ENCODE results near the gene MFSD8. TPM values are rescaled to one million over a fixed set of nuclear protein-coding genes. Genes with fewer than 3 reads are reported as not detected.
A peak's percentile ranks its signal among the peaks of the same experiment; 100 is the strongest.

Gene MFSD8
- total RNA-seq, 2 experiments from 2014 or later = 14.0 to 17.7 TPM

DNA sequence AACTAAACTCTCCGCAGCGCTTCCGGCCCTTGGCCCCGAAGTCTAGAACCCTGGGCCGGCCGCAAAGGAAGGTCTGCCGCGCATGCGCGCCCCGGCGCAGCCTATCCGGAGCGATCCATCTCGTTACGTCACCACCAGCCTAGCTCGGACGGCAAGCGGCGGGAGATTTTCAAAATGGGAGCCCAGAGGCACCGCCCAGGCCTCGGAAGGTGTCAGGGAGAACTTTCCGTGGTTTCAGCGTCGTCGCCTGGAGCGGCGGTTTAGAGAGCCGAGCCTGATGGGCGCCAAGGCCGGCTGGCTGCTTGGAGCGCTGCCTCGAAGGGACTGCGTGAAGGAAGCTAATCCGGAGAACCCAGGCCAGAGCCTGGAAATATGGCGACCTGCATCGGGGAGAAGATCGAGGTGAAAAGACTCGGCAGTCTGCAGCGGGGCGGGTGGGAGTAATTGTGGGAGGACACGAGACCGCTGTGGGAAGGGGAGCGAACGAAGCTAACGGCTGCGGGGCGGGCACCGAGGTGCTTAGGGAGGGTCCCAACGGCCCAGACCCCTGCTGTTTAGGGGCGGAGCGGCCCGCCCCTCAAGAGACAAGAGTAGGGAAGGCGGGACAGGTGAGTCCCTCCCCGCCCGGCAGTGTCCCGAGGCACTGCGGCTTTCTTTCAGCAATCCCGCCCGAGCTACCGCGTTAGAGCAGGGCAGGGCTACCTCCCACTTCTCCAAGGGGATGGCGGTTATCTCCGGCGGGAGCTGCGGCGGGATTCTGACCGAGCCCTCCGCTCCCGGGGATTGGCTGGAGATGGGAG is 84.0 kb downstream of the MFSD8 start, which contains the start of gene PLK4:
Gene PLK4, plus strand, starts transcription at position 131 of the 800 bp plus-strand sequence. Its CDS starts 242 bp downstream, at position 373.
- H3K9me3 Mint-ChIP-seq (ENCODE audit: insufficient read depth) = no peaks in the 10 kb centered on the region
- no peaks in the 10 kb centered on the region for H3K27me3 Mint-ChIP-seq (ENCODE audit: low read depth)
- peak within 1 kb of the TSS; percentile 90 for H3K4me3 Mint-ChIP-seq
- peak within 1 kb of the TSS; percentile 95 for H3K27ac Mint-ChIP-seq
- ChIA-PET POLR2A (interaction anchor here (0.6 to 3.1 kb wide), 8 partner anchors 16 to 931 kb away, joined by 3 to 38 read pairs (median 3); partner anchors contain the start of genes ABHD18, HSPA4L, LARP1B and MFSD8), CTCF (interaction anchor here (1.1 to 2.8 kb wide), 3 partner anchors 9 to 99 kb away, joined by 3 to 14 read pairs (median 4); partner anchors contain the start of genes ABHD18, HSPA4L and MFSD8)
- peaks cover 40% of the 10 kb centered on the region for H3K36me3 Mint-ChIP-seq (ENCODE audit: low read depth)
- DNase-seq (peak; percentile 97), ATAC-seq (peak; percentile 92)
- H3K4me1 Mint-ChIP-seq (ENCODE audit: low read depth) = peaks cover 31% of the 10 kb centered on the region

DNA sequence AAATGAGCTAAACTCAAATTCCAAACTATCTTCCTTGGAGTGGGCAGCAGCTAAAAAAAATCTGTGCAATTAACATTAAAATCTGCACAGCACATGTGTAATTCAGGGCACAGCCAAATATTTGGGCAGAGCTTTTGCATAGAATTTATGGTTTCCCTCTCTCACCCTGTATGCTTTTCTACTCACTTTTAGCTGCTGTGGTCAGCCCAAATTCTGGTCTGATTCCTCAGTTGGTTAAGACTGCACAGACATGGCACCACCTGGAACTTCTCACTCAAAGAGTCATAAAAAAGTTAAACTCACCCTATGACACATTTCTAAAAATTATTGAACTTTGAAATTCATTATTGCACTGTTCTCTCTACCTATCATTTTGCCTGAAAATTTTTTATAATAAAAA is 89.2 kb downstream of the MFSD8 start:
- ChIA-PET CTCF (no interaction called here), POLR2A (interaction anchor here (0.7 kb wide), 1 partner anchor 437 kb away, joined by 3 read pairs; no protein-coding TSS in a partner anchor)
- Mint-ChIP-seq H3K27ac (no peak overlapping the region), H3K4me1 (ENCODE audit: low read depth) (peaks cover 23% of the 10 kb centered on the region), H3K36me3 (ENCODE audit: low read depth) (peaks cover 9% of the 10 kb centered on the region), H3K27me3 (ENCODE audit: low read depth) (no peaks in the 10 kb centered on the region), H3K4me3 (no peak overlapping the region), H3K9me3 (ENCODE audit: insufficient read depth) (no peaks in the 10 kb centered on the region)
- DNase-seq = no peak
- no peak for ATAC-seq

DNA sequence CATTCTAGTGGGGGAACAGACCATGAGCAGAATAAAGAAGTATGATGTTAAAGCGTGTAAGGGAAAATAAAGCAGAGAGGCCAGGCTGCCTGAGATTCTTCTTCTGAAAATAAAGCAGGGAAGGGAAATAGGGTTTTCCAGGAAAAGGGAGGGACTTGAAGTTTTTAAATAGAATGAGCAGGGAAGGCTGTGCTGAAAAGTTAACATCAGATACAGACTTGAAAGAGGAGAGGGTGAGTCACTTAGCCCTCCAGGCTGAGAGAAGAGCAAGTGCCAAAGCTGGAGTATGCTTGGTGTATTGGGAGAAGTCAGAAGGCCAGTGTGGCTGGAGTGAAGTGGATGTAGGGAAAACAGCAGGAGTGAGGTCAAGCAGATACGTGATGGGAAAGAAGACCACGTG is 94.3 kb downstream of the MFSD8 start:
- H3K27ac Mint-ChIP-seq = no peak overlapping the region
- CTCF ChIA-PET = no interaction called here
- H3K4me3 Mint-ChIP-seq = no peak overlapping the region
- H3K27me3 Mint-ChIP-seq (ENCODE audit: low read depth) = no peaks in the 10 kb centered on the region
- ATAC-seq (no peak), DNase-seq (no peak)
- H3K4me1 Mint-ChIP-seq (ENCODE audit: low read depth) = peaks cover 7% of the 10 kb centered on the region
- H3K9me3 Mint-ChIP-seq (ENCODE audit: insufficient read depth) = no peaks in the 10 kb centered on the region
- peaks cover 5% of the 10 kb centered on the region for H3K36me3 Mint-ChIP-seq (ENCODE audit: low read depth)
- POLR2A ChIA-PET = no interaction called here

- Mint-ChIP-seq H3K27me3 (ENCODE audit: low read depth) (no peaks in the 10 kb centered on the region), H3K27ac (no peak overlapping the region), H3K9me3 (ENCODE audit: insufficient read depth) (no peaks in the 10 kb centered on the region), H3K4me3 (no peak overlapping the region), H3K4me1 (ENCODE audit: low read depth) (peaks cover 7% of the 10 kb centered on the region), H3K36me3 (ENCODE audit: low read depth) (peaks cover 2% of the 10 kb centered on the region)
- DNase-seq = no peak
- POLR2A ChIA-PET = no interaction called here
- ATAC-seq = no peak
- CTCF ChIA-PET = no interaction called here
Measured at GRCh38 chr4:127870281-127870680, 94.7 kb downstream of the MFSD8 start.

DNA sequence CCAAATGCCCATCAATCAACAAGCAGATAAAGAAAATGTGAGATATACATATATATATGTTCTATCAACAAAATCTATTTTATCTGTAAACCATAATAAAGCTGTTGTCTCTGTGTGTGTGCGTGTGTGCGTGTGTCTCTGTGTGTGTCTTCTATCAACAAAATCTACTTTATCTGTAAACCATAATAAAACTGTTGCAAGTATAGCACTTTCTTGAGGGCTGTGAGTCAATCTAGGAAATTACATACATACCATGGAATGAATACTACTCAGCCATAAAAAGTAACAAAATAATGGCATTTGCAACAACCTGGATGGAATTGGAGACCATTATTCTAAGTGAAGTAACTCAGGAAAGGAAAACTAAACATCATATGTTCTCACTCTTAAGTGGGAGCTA is 96.8 kb downstream of the MFSD8 start:
- no peak overlapping the region for H3K4me3 Mint-ChIP-seq
- ChIA-PET POLR2A (no interaction called here), CTCF (no interaction called here)
- ATAC-seq = no peak
- peaks cover 7% of the 10 kb centered on the region for H3K4me1 Mint-ChIP-seq (ENCODE audit: low read depth)
- H3K9me3 Mint-ChIP-seq (ENCODE audit: insufficient read depth) = no peaks in the 10 kb centered on the region
- no peaks in the 10 kb centered on the region for H3K36me3 Mint-ChIP-seq (ENCODE audit: low read depth)
- H3K27ac Mint-ChIP-seq = no peak overlapping the region
- H3K27me3 Mint-ChIP-seq (ENCODE audit: low read depth) = no peaks in the 10 kb centered on the region
- no peak for DNase-seq

Other genes starting within 250 kb of the MFSD8 start
- not detected for gene SLC25A31, start 234.8 kb downstream of the MFSD8 start, total RNA-seq
- gene HSPA4L, start 182.9 kb downstream of the MFSD8 start, total RNA-seq = under 1 TPM; 0.16 to 0.26 TPM
- gene PLK4, start 84.3 kb downstream of the MFSD8 start, total RNA-seq = 10 to 100 TPM; 62.1 to 65.9 TPM
- 10 to 100 TPM; 26.4 to 26.5 TPM for gene ABHD18, start 233 bp upstream of the MFSD8 start, total RNA-seq
- gene LARP1B, start 96.1 kb upstream of the MFSD8 start, total RNA-seq = 10 to 100 TPM; 13.6 to 14.5 TPM